Gastroesophageal sphincter (tissue), 3 donors: Measurements from ENCODE around the gene ZNF483.

Source experiments
- EP300 ChIP-seq: sonication (generic); formaldehyde crosslinking; IDR thresholded peaks from one replicate; pipeline ENCODE4 v1.6.1; 2017; ENCODE audit warnings: antibody characterized with exemption, mild to moderate bottlenecking
- POLR2A ChIP-seq, 2 donors: fragments of 450-650 bp; IDR thresholded peaks; one replicate each; pipeline ENCODE4 v1.6.1; 2017; ENCODE audit warnings: antibody characterized with exemption in 2 of 2, mild to moderate bottlenecking in 2 of 2, moderate library complexity in 1 of 2
- TF ChIP-seq, protein P1 (sequence below), 4 experiments: fragments of 200-600 bp in 2 of 4; fragments of 450-650 bp in 2 of 4; sonication (generic) in 1 of 4; IDR thresholded peaks; one replicate each; pipeline ENCODE4 v1.5.1; 2017 to 2019; ENCODE audit warnings: antibody characterized with exemption in 4 of 4, mild to moderate bottlenecking in 2 of 4, moderate library complexity in 2 of 4

DNA sequence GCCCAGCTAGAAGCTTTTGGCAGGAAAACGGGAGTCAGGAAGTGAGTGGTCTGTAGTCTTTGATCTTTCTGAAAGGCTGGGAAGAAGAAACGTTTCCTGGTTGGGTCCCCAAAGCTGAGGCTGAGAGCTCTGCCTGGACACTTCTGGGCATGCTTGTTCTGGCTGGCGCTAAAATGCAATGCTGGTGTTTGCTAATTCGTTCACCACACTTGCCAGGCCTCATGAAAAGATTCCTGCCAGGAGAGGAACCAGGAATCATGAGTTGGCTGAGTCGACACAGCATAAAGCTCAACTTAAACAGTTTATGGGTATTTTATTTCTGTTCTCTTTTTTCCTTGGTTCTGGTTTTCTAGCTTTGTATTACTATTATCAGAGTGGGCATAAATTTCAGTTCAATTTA lies 85.2 kb downstream of the ZNF483 start:
- TF ChIP-seq, protein P1, sequence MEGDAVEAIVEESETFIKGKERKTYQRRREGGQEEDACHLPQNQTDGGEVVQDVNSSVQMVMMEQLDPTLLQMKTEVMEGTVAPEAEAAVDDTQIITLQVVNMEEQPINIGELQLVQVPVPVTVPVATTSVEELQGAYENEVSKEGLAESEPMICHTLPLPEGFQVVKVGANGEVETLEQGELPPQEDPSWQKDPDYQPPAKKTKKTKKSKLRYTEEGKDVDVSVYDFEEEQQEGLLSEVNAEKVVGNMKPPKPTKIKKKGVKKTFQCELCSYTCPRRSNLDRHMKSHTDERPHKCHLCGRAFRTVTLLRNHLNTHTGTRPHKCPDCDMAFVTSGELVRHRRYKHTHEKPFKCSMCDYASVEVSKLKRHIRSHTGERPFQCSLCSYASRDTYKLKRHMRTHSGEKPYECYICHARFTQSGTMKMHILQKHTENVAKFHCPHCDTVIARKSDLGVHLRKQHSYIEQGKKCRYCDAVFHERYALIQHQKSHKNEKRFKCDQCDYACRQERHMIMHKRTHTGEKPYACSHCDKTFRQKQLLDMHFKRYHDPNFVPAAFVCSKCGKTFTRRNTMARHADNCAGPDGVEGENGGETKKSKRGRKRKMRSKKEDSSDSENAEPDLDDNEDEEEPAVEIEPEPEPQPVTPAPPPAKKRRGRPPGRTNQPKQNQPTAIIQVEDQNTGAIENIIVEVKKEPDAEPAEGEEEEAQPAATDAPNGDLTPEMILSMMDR (IDR thresholded peaks at IDR 0.05): no peak
- TF ChIP-seq EP300 (no peak), POLR2A (IDR thresholded peaks at IDR 0.05) (no peak)
